Activated CD8-positive, alpha-beta T cell treated with anti-CD3 and anti-CD28 coated beads, Interleukin-2, amount 10 ng/mL, durations not matched to agents 7 days and 5 days (primary cell): ENCODE data around the gene GLDC. TPM values are rescaled to one million over a fixed set of nuclear protein-coding genes. Genes with fewer than 3 reads are reported as not detected.
"Not testable (repeated sequence)": the region's sequence is repeated elsewhere in the genome, so short reads cannot be mapped to it uniquely, and the experiment has no call there.

Experiments
- ATAC-seq: fragments of 150-1000 bp; cut with Tn5 transposase; one replicate; pipeline ENCODE4 v1.10.0; 2021; ENCODE audit warnings: moderate library complexity
- CTCF ChIA-PET: fragments of 350-600 bp; sonication (Branson Sonifier 250); formaldehyde crosslinking; loops from one replicate; lab custom pipeline; 2021; ENCODE audit warnings: antibody characterized with exemption; lab: Charles Lee
- POLR2A ChIA-PET: fragments of 350-600 bp; sonication (Branson Sonifier 250); formaldehyde crosslinking; loops from one replicate; lab custom pipeline; 2021; ENCODE audit warnings: antibody characterized with exemption; lab: Charles Lee
- DNase-seq: peaks from one replicate; pipeline ENCODE4 v3.0.0-alpha.2; 2020
- H3K27ac Mint-ChIP-seq: one replicate; pipeline ENCODE4 v1.8.0; 2021; ENCODE audit warnings: mild to moderate bottlenecking, mixed read lengths
- H3K27me3 Mint-ChIP-seq: one replicate; pipeline ENCODE4 v1.8.0; 2021; ENCODE audit warnings: low read depth, mixed read lengths
- H3K36me3 Mint-ChIP-seq: one replicate; pipeline ENCODE4 v1.8.0; 2021; ENCODE audit warnings: low read depth, mixed read lengths
- H3K4me1 Mint-ChIP-seq: one replicate; pipeline ENCODE4 v1.8.0; 2021; ENCODE audit warnings: low read depth, mixed read lengths
- H3K4me3 Mint-ChIP-seq: one replicate; pipeline ENCODE4 v1.8.0; 2021; ENCODE audit warnings: mild to moderate bottlenecking, mixed read lengths
- H3K9me3 Mint-ChIP-seq: one replicate; pipeline ENCODE4 v1.8.0; 2022; ENCODE audit warnings: mixed read lengths; ENCODE audit not compliant: insufficient read depth
- total RNA-seq, 2 experiments: library from RNA; stranded (reverse); gene quantifications; one replicate each; pipeline ENCODE4 v1.2.3, GENCODE V29; 2021

The GLDC gene
- total RNA-seq, 2 experiments from 2014 or later = 0.34 to 0.58 TPM

- DNase-seq (no peak), ATAC-seq (no peak)
- POLR2A ChIA-PET = no interaction called here
- Mint-ChIP-seq H3K27ac (no peak overlapping the region), H3K27me3 (peaks cover 2% of the 10 kb centered on the region), H3K4me1 (no peaks in the 10 kb centered on the region), H3K4me3 (no peak overlapping the region), H3K9me3 (no peaks in the 10 kb centered on the region), H3K36me3 (no peaks in the 10 kb centered on the region)
- CTCF ChIA-PET = no interaction called here
These were observed 82.6 kb downstream of the GLDC start for GRCh38 chr9:6562871-6563430.

GRCh38 chr9:6562201-6562600 is 83.3 kb downstream of the GLDC start:
- Mint-ChIP-seq H3K27ac (no peak overlapping the region), H3K4me1 (no peaks in the 10 kb centered on the region), H3K27me3 (peaks cover 2% of the 10 kb centered on the region), H3K36me3 (no peaks in the 10 kb centered on the region), H3K4me3 (no peak overlapping the region), H3K9me3 (no peaks in the 10 kb centered on the region)
- ChIA-PET CTCF (no interaction called here), POLR2A (no interaction called here)
- ATAC-seq (no peak), DNase-seq (no peak)

GRCh38 chr9:6557883-6558616 is 87.5 kb downstream of the GLDC start:
- no peaks in the 10 kb centered on the region for H3K36me3 Mint-ChIP-seq
- H3K4me1 Mint-ChIP-seq = no peaks in the 10 kb centered on the region
- peaks cover 2% of the 10 kb centered on the region for H3K27me3 Mint-ChIP-seq
- H3K4me3 Mint-ChIP-seq = no peak overlapping the region
- ATAC-seq (no peak), DNase-seq (no peak)
- no peak overlapping the region for H3K27ac Mint-ChIP-seq
- H3K9me3 Mint-ChIP-seq = no peaks in the 10 kb centered on the region
- ChIA-PET CTCF (interaction anchor here (1.8 kb wide), 1 partner anchor 10 kb away, joined by 3 read pairs; no protein-coding TSS in a partner anchor), POLR2A (no interaction called here)

GRCh38 chr9:6553866-6554265 is 91.7 kb downstream of the GLDC start:
- ChIA-PET POLR2A (no interaction called here), CTCF (no interaction called here)
- no peaks in the 10 kb centered on the region for H3K4me1 Mint-ChIP-seq
- no peak overlapping the region for H3K4me3 Mint-ChIP-seq
- no peak for ATAC-seq
- DNase-seq = no peak
- H3K36me3 Mint-ChIP-seq = no peaks in the 10 kb centered on the region
- H3K9me3 Mint-ChIP-seq = no peaks in the 10 kb centered on the region
- no peak overlapping the region for H3K27ac Mint-ChIP-seq
- H3K27me3 Mint-ChIP-seq = peaks cover 2% of the 10 kb centered on the region

- CTCF ChIA-PET = no interaction called here
- no peak for DNase-seq
- no peaks in the 10 kb centered on the region for H3K4me1 Mint-ChIP-seq
- no peak overlapping the region for H3K27ac Mint-ChIP-seq
- H3K36me3 Mint-ChIP-seq = no peaks in the 10 kb centered on the region
- no peaks in the 10 kb centered on the region for H3K9me3 Mint-ChIP-seq
- no peak for ATAC-seq
- POLR2A ChIA-PET = no interaction called here
- H3K4me3 Mint-ChIP-seq = no peak overlapping the region
- no peaks in the 10 kb centered on the region for H3K27me3 Mint-ChIP-seq
These were observed 92.9 kb downstream of the GLDC start for GRCh38 chr9:6552498-6553121.

GRCh38 chr9:6552033-6552432 is 93.5 kb downstream of the GLDC start:
- ChIA-PET CTCF (no interaction called here), POLR2A (no interaction called here)
- H3K27me3 Mint-ChIP-seq = no peaks in the 10 kb centered on the region
- H3K4me3 Mint-ChIP-seq = no peak overlapping the region
- H3K4me1 Mint-ChIP-seq = no peaks in the 10 kb centered on the region
- ATAC-seq = no peak
- no peak overlapping the region for H3K27ac Mint-ChIP-seq
- H3K9me3 Mint-ChIP-seq = no peaks in the 10 kb centered on the region
- no peak for DNase-seq
- no peaks in the 10 kb centered on the region for H3K36me3 Mint-ChIP-seq

GRCh38 chr9:6551136-6551535 is 94.4 kb downstream of the GLDC start:
- CTCF ChIA-PET = no interaction called here
- Mint-ChIP-seq H3K4me1 (no peaks in the 10 kb centered on the region), H3K36me3 (no peaks in the 10 kb centered on the region), H3K27me3 (no peaks in the 10 kb centered on the region), H3K27ac (no peak overlapping the region), H3K4me3 (no peak overlapping the region), H3K9me3 (no peaks in the 10 kb centered on the region)
- ATAC-seq (no peak), DNase-seq (no peak)
- POLR2A ChIA-PET = no interaction called here

- no peaks in the 10 kb centered on the region for H3K9me3 Mint-ChIP-seq
- no peaks in the 10 kb centered on the region for H3K4me1 Mint-ChIP-seq
- H3K27ac Mint-ChIP-seq = no peak overlapping the region
- no peaks in the 10 kb centered on the region for H3K36me3 Mint-ChIP-seq
- ChIA-PET POLR2A (no interaction called here), CTCF (no interaction called here)
- no peak for ATAC-seq
- DNase-seq = no peak
- no peak overlapping the region for H3K4me3 Mint-ChIP-seq
- H3K27me3 Mint-ChIP-seq = no peaks in the 10 kb centered on the region
These were observed 96.3 kb downstream of the GLDC start for GRCh38 chr9:6549106-6549800.

GRCh38 chr9:6545017-6545691 is 100.4 kb downstream of the GLDC start:
- Mint-ChIP-seq H3K27me3 (peaks cover 3% of the 10 kb centered on the region), H3K36me3 (no peaks in the 10 kb centered on the region), H3K4me3 (no peak overlapping the region), H3K9me3 (no peaks in the 10 kb centered on the region), H3K27ac (no peak overlapping the region), H3K4me1 (no peaks in the 10 kb centered on the region)
- no peak for DNase-seq
- CTCF ChIA-PET = no interaction called here
- POLR2A ChIA-PET = no interaction called here
- ATAC-seq = no peak

GRCh38 chr9:6543204-6543603 is 102.3 kb downstream of the GLDC start:
- H3K9me3 Mint-ChIP-seq = no peaks in the 10 kb centered on the region
- H3K27ac Mint-ChIP-seq = no peak overlapping the region
- no peaks in the 10 kb centered on the region for H3K4me1 Mint-ChIP-seq
- ATAC-seq (no peak), DNase-seq (no peak)
- H3K27me3 Mint-ChIP-seq = peaks cover 3% of the 10 kb centered on the region
- ChIA-PET POLR2A (no interaction called here), CTCF (interaction anchor here (1.6 kb wide), 1 partner anchor 11 kb away, joined by 3 read pairs; no protein-coding TSS in a partner anchor)
- H3K4me3 Mint-ChIP-seq = no peak overlapping the region
- no peaks in the 10 kb centered on the region for H3K36me3 Mint-ChIP-seq

GRCh38 chr9:6542617-6543016 is 102.9 kb downstream of the GLDC start:
- H3K9me3 Mint-ChIP-seq, H3K4me1 Mint-ChIP-seq, H3K36me3 Mint-ChIP-seq, ATAC-seq, DNase-seq, POLR2A ChIA-PET, CTCF ChIA-PET, H3K27me3 Mint-ChIP-seq, H3K4me3 Mint-ChIP-seq, H3K27ac Mint-ChIP-seq: not testable (repeated sequence)
